GM18526 (cell line): ENCODE measurements around the gene ANO8.
A peak's percentile ranks its signal among the peaks of the same experiment; 100 is the strongest.

Source experiments
- POLR2A ChIP-seq: IDR thresholded peaks from 3 replicates; pipeline ENCODE4 v1.6.1; 2011; ENCODE audit not compliant: insufficient read length; ENCODE audit errors: extremely low read depth

The ANO8 gene

GRCh38 chr19:17309198-17309964 is 25.3 kb downstream of the ANO8 start, which contains the start of gene DDA1:
DDA1 (plus strand) TSS chr19:17309563; CDS start chr19:17309655, 92 bp downstream.
- TF ChIP-seq POLR2A: peak; percentile 70

GRCh38 chr19:17307876-17308377 is 26.7 kb downstream of the ANO8 start:
- no peak for TF ChIP-seq POLR2A

- no peak for TF ChIP-seq POLR2A
Observed at GRCh38 chr19:17306285-17306714, 28.4 kb downstream of the ANO8 start.

- peak; percentile 58 for TF ChIP-seq POLR2A
Observed at GRCh38 chr19:17305517-17306284, 29.0 kb downstream of the ANO8 start, which contains the start of gene MRPL34. MRPL34 (plus strand) TSS chr19:17305872; CDS start chr19:17305893, 21 bp downstream.

- TF ChIP-seq POLR2A: no peak
Observed at GRCh38 chr19:17305216-17305516, 29.5 kb downstream of the ANO8 start.

DNA sequence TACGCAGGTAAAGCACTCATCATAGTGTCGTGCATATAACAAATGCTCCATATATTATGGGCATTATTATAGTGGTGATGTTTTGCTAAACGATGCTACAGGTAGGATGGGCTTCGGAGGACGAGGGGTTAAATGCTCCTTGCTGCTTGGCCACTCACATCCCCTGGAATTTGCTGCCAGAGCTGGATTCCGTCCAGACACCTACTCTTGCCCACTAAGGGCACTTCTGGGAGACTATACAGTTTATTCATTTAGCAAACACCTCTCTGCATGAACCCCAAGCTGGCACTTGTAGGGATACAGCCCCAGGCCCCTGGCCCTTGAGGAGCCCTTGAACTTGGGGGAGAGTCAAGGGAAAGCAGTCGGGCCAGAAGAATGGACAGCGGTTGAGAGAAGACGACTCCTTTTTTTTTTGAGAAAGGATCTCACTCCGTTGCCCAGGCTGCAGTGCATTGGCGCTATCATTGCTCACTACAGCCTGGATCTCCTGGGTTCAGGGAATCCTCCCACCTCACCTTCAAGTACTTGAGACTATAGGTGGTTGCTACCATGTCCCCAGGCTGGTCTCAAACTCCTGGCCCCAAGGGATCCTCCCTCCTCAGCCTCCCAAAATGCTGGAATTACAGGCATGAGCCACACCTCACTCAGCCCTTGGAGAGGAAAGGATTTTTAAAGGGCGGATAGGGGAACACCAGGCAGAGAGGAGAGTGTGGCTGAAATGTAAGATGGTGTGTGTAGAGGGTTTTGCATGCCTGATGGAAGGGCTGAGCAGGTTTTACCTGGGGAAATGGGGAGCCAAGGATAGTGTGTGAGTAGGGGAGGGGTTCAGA is 30.1 kb downstream of the ANO8 start:
- no peak for TF ChIP-seq POLR2A

DNA sequence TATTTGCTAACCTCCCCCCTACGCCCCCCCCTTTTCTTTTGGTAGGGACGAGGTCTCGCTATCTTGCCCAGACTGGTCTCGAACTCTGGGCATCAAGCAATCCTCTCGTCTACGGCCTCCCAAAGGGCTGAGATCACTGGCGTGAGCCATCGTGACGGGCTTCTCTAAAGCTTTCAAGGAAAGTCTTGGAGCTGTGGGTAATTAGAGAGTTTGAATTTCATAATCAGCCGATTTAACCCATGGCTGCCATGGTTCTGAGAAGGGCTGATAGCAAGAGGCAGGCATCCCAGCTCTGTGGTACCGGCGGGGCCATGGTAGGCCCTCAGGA is 30.8 kb downstream of the ANO8 start:
- TF ChIP-seq POLR2A: no peak

DNA sequence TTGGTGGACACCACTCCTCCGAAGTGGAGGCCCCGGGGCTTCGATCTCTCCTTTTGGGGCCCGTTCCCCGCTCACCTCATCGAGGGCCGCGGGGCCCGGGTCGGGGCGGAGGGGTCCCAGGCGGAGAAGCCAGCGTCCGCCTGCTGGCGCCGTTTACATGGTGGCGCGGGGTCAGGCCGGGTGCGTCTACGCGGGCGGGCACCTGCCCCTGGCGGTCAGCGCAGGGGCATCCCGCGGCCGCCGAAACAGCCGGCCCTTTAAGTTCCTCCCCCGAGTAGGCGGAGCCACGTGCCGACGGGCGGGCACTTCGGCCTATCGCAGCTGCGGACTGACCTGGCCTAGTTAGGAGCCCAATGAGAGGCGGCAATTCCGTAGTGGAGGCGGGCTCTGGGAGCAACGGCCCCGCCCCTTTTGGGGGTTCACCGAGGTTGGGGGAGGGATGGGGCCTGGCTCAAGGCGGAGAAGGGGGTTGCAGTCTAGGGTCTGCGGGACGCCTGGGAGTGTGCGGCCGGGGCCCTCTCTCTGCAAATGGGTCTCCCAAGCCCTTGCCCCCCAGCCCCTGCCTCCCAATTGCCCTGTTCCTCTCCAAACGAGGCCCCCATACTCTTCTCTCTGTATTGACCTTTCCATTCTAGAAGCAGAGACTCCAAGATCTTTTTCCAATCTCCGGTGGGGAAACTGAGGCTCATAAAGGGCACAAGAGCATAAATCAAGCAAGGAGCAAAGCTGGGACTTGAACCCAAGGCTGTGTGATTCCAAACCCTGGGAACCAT is 31.3 kb downstream of the ANO8 start, which contains the start of gene ABHD8:
TSS of gene ABHD8 (minus strand) at position 259 of the 773 bp plus-strand sequence. CDS start 1,809 bp downstream, outside the sequence.
- peak; percentile 32 for TF ChIP-seq POLR2A

GRCh38 chr19:17302391-17303166 is 32.1 kb downstream of the ANO8 start:
- TF ChIP-seq POLR2A: no peak

GRCh38 chr19:17300992-17301619 is 33.5 kb downstream of the ANO8 start:
- no peak for TF ChIP-seq POLR2A

DNA sequence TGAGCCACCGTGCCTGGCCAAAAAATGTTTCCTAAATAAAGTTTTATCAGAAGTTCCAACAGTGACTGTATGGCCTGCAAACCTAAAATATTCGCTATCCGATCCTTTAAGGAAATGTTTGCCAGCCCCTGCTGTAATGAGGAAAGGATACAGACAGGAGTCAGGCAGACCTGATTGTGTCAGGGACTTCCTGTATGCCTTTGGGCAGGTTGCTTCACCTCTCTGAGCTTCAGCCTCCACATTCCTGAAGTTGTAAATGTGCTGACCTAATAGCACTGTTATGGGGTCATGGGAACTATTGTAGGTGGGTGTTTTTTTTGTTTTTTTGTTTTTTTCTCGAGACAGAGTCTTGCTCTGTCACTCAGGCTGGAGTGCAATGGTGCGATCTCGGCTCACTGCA is 37.7 kb downstream of the ANO8 start:
- TF ChIP-seq POLR2A: no peak

GRCh38 chr19:17296273-17296672 is 38.4 kb downstream of the ANO8 start:
- no peak for TF ChIP-seq POLR2A
